ENCODE data around the gene EML1.

DNA sequence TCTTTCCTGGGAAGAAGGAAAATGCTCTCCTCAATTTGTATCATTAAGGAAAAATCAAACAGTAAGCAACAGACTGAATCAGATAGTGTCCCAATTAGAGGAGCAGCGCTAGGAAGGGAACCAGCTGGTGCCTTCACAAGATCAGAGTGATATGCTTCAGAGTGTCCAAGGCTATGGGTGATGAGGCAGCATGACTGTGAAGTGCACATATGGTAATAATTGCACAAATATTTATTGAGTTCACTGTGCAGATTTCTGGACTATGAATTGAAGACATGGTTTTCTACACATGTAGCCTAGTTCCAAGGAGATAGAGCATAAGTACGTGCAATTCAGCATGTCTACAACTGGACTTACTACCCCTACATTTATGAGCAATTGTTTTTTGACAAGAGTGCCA lies 193.2 kb downstream of the EML1 start:
- no peak for TF ChIP-seq POLR2A (IDR thresholded peaks at IDR 0.05)
- TF ChIP-seq, protein P1, sequence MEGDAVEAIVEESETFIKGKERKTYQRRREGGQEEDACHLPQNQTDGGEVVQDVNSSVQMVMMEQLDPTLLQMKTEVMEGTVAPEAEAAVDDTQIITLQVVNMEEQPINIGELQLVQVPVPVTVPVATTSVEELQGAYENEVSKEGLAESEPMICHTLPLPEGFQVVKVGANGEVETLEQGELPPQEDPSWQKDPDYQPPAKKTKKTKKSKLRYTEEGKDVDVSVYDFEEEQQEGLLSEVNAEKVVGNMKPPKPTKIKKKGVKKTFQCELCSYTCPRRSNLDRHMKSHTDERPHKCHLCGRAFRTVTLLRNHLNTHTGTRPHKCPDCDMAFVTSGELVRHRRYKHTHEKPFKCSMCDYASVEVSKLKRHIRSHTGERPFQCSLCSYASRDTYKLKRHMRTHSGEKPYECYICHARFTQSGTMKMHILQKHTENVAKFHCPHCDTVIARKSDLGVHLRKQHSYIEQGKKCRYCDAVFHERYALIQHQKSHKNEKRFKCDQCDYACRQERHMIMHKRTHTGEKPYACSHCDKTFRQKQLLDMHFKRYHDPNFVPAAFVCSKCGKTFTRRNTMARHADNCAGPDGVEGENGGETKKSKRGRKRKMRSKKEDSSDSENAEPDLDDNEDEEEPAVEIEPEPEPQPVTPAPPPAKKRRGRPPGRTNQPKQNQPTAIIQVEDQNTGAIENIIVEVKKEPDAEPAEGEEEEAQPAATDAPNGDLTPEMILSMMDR (IDR thresholded peaks at IDR 0.05): no peak
